Endodermal cell (in vitro differentiated cells): ENCODE measurements around the gene COPRS. TPM values are rescaled to one million over a fixed set of nuclear protein-coding genes. Genes with fewer than 3 reads are reported as not detected.
A peak's percentile ranks its signal among the peaks of the same experiment; 100 is the strongest.

Experiments
- DNase-seq: peaks from one replicate; pipeline ENCODE4 v3.0.0-alpha.2; 2017
- H3K27ac ChIP-seq: 2 replicates; pipeline ENCODE4 v1.5.1; 2013; ENCODE audit warnings: mild to moderate bottlenecking, low read depth, low read length, moderate library complexity
- H3K27me3 ChIP-seq: 2 replicates; pipeline ENCODE4 v1.6.1; 2013; ENCODE audit warnings: mild to moderate bottlenecking, low read length, moderate library complexity; ENCODE audit not compliant: insufficient read depth, control insufficient read depth, poor library complexity, severe bottlenecking
- H3K36me3 ChIP-seq: 2 replicates; pipeline ENCODE4 v1.7.0; 2013; ENCODE audit warnings: mild to moderate bottlenecking, low read length, moderate library complexity; ENCODE audit not compliant: control insufficient read depth, insufficient read depth
- H3K4me1 ChIP-seq: one replicate; pipeline ENCODE4 v1.7.0; 2013; ENCODE audit warnings: low read length; ENCODE audit not compliant: control insufficient read depth, insufficient read depth
- H3K4me3 ChIP-seq: 2 replicates; pipeline ENCODE4 v1.5.1; 2013; ENCODE audit warnings: mild to moderate bottlenecking, low read length, moderate library complexity
- H3K9ac ChIP-seq: 2 replicates; pipeline ENCODE4 v1.6.1; 2013; ENCODE audit warnings: mild to moderate bottlenecking, low read length, moderate library complexity; ENCODE audit not compliant: poor library complexity, severe bottlenecking; ENCODE audit errors: extremely low read depth
- H3K9me3 ChIP-seq: 2 replicates; pipeline ENCODE4 v1.6.1; 2013; ENCODE audit warnings: mild to moderate bottlenecking, low read length, moderate library complexity; ENCODE audit not compliant: control insufficient read depth
- H3K27ac Mint-ChIP-seq: 2 replicates; pipeline ENCODE4 v1.8.0; 2020; ENCODE audit warnings: mixed read lengths
- H3K27me3 Mint-ChIP-seq: 2 replicates; pipeline ENCODE4 v1.8.0; 2021; ENCODE audit warnings: mild to moderate bottlenecking, mixed read lengths; ENCODE audit not compliant: insufficient read depth
- H3K36me3 Mint-ChIP-seq: 2 replicates; pipeline ENCODE4 v1.8.0; 2020; ENCODE audit warnings: low read depth, mixed read lengths
- H3K4me1 Mint-ChIP-seq: 2 replicates; pipeline ENCODE4 v1.8.0; 2020; ENCODE audit warnings: mixed read lengths
- H3K4me3 Mint-ChIP-seq: 2 replicates; pipeline ENCODE4 v1.8.0; 2020; ENCODE audit warnings: mild to moderate bottlenecking, moderate library complexity, mixed read lengths
- H3K9me3 Mint-ChIP-seq: 2 replicates; pipeline ENCODE4 v1.8.0; 2020; ENCODE audit warnings: mild to moderate bottlenecking, mixed read lengths
- WGBS, 2 experiments: methylation state at CpG; one replicate each; pipeline versions ENCODE4 v1.1.5 to v1.1.7; 2013; ENCODE audit warnings: missing lambda C conversion rate in 2 of 2, mixed read lengths in 1 of 2; ENCODE audit not compliant: insufficient coverage in 1 of 2, insufficient read length in 1 of 2; 5-methylcytosine and 5-hydroxymethylcytosine counted together
- total RNA-seq, 2 donors: library from RNA; stranded (reverse); fragmentation: NEBNext Ultra II Directional in 1 of 2; extraction: Animal tissue kit (Norgen Biotek cat#: 25700) in 1 of 2; gene quantifications; 2 replicates in 1 of 2; 3 replicates in 1 of 2; pipeline ENCODE4 v1.2.1, GENCODE V29; 2021
- TF ChIP-seq, protein P1 (sequence below): fragments of 200-600 bp; sonication (generic); conservative IDR thresholded peaks from 2 replicates; pipeline ENCODE4 v1.5.0; 2021; ENCODE audit warnings: antibody characterized with exemption, mild to moderate bottlenecking

Gene COPRS
- total RNA-seq, 2 donors from 2014 or later = 44.3 to 51.7 TPM

DNA sequence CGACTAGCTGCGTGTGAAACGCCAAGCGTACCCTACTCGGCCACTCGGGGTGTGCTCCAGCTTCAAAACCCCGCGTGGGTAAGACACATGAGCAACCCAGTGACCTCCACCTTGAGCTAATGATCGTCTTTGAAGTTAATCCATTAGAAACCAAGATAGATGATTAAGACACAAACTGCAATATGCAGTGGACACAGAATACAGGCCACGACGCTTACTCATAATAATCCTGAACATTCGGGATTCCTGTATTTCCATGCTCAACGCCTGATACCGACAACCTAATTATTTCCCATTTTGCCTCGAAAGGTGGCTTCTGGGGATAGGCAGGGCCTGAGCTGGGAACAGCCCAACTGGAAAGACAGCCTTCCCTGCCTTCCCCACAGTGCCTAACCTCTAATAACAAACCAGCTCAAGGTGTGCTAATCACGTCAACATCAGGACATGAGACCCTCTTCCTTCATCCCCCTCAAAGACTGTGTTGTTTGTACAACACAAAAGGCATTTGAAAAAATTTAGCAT is 504 bp upstream of the COPRS start:
- WGBS, 2 experiments = 25 to 26% methylated on average over 14 to 16 of the region's 16 CpGs
- no peaks in the 10 kb centered on the region for H3K4me1 ChIP-seq
- Mint-ChIP-seq H3K9me3 (no peaks in the 10 kb centered on the region), H3K4me1 (peaks cover 18% of the 10 kb centered on the region), H3K4me3 (peak overlapping the region; percentile 63), H3K27me3 (no peaks in the 10 kb centered on the region), H3K27ac (peak overlapping the region; percentile 76), H3K36me3 (peaks cover 30% of the 10 kb centered on the region)
- H3K9ac ChIP-seq = no peak overlapping the region
- H3K36me3 ChIP-seq = peaks cover 32% of the 10 kb centered on the region
- peak overlapping the region; percentile 75 for H3K4me3 ChIP-seq
- DNase-seq = no peak
- H3K27me3 ChIP-seq = no peaks in the 10 kb centered on the region
- H3K27ac ChIP-seq = no peak overlapping the region
- no peaks in the 10 kb centered on the region for H3K9me3 ChIP-seq
- TF ChIP-seq, protein P1, sequence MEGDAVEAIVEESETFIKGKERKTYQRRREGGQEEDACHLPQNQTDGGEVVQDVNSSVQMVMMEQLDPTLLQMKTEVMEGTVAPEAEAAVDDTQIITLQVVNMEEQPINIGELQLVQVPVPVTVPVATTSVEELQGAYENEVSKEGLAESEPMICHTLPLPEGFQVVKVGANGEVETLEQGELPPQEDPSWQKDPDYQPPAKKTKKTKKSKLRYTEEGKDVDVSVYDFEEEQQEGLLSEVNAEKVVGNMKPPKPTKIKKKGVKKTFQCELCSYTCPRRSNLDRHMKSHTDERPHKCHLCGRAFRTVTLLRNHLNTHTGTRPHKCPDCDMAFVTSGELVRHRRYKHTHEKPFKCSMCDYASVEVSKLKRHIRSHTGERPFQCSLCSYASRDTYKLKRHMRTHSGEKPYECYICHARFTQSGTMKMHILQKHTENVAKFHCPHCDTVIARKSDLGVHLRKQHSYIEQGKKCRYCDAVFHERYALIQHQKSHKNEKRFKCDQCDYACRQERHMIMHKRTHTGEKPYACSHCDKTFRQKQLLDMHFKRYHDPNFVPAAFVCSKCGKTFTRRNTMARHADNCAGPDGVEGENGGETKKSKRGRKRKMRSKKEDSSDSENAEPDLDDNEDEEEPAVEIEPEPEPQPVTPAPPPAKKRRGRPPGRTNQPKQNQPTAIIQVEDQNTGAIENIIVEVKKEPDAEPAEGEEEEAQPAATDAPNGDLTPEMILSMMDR = no peak

DNA sequence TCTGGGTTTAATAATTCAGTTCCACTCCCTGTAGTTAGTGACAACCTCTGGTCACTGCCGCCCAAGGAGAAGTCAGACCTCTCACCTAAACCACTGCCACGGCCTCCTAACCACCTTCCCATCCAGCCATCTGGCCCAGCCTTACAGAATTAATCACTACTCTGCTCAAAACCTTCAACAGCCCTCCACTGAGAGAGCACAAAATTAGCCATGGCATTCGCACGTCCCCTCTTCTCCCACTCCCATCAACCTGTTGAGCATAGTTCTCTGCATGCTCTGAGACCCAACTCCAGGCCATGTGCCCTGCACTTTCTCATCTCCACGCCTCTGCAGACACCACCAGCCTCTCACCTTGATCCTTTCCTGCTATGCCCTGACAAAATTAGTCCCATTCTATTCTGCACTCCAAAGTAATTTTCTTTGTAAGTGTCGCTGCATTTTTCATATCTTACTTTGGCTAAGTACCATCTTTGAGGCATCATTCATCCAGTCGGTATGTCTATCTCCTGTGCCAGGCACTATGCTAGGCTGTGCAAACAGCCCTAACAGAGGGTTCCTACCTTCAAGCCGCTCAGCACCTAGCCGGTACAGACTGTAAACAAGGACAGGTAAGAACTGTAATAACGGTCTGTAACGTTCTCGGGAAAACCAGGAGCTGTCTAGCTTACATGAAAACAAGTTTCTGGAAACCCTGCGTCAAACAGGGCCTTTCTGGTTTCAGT is 963 bp downstream of the COPRS start:
- H3K9me3 ChIP-seq = no peaks in the 10 kb centered on the region
- H3K9ac ChIP-seq = peak overlapping the region; percentile 8
- H3K27ac ChIP-seq = no peak overlapping the region
- no peaks in the 10 kb centered on the region for H3K4me1 ChIP-seq
- Mint-ChIP-seq H3K9me3 (no peaks in the 10 kb centered on the region), H3K27me3 (no peaks in the 10 kb centered on the region), H3K36me3 (peaks cover 20% of the 10 kb centered on the region), H3K27ac (peak overlapping the region; percentile 2), H3K4me3 (peak overlapping the region; percentile 78), H3K4me1 (peaks cover 18% of the 10 kb centered on the region)
- DNase-seq = peak; percentile 48
- TF ChIP-seq, protein P1 = no peak
- H3K27me3 ChIP-seq = no peaks in the 10 kb centered on the region
- H3K36me3 ChIP-seq = peaks cover 25% of the 10 kb centered on the region
- WGBS, 2 experiments = 45 to 50% methylated on average over 12 to 13 of the region's 13 CpGs
- peak overlapping the region; percentile 88 for H3K4me3 ChIP-seq

DNA sequence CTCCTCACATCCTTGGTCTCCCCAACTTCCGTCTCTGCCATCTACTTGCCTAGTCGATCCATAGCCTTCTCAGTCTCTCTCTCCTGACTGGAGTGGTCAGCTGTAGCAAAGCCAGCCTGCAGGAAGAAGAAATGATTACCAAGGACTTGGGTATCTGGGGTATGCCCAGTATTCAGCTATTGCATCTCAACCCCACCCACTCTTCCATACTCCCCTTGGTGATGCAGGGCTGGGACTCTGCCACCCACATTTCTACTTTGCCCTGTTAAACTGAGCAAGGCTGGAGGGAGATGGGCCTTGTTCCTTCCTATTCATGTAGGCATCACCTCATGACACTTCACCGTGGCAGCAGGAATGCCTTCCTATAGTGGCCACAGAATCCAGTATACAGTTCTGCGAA is 2.3 kb downstream of the COPRS start:
- TF ChIP-seq, protein P1 = no peak
- H3K4me1 ChIP-seq = no peaks in the 10 kb centered on the region
- no peak overlapping the region for H3K27ac Mint-ChIP-seq
- no peaks in the 10 kb centered on the region for H3K27me3 Mint-ChIP-seq
- no peaks in the 10 kb centered on the region for H3K9me3 Mint-ChIP-seq
- peaks cover 19% of the 10 kb centered on the region for H3K36me3 ChIP-seq
- H3K9ac ChIP-seq = no peak overlapping the region
- DNase-seq = no peak
- H3K36me3 Mint-ChIP-seq = peaks cover 21% of the 10 kb centered on the region
- H3K9me3 ChIP-seq = no peaks in the 10 kb centered on the region
- no peak overlapping the region for H3K4me3 Mint-ChIP-seq
- H3K27me3 ChIP-seq = no peaks in the 10 kb centered on the region
- 93 to 97% methylated on average over 4 of the region's 4 CpGs for WGBS, 2 experiments
- peaks cover 18% of the 10 kb centered on the region for H3K4me1 Mint-ChIP-seq
- H3K4me3 ChIP-seq = no peak overlapping the region
- H3K27ac ChIP-seq = no peak overlapping the region
